NOMO-1 treated with dmso at 0.1 percent for 144 hours (cell line): ENCODE results near the gene CDK19.
"Not testable (repeated sequence)": the region's sequence is repeated elsewhere in the genome, so short reads cannot be mapped to it uniquely, and the experiment has no call there.

Experiments used
- DNase-seq: peaks from one replicate; lab custom pipeline; 2025; ENCODE audit not compliant: unreplicated experiment; lab: John Stamatoyannopoulos, UW

Gene CDK19

GRCh38 chr6:110628330-110628729 lies 186.9 kb downstream of the CDK19 start:
- DNase-seq: no peak

- no peak for DNase-seq
These were observed 188.8 kb downstream of the CDK19 start for GRCh38 chr6:110626442-110626841.

DNA sequence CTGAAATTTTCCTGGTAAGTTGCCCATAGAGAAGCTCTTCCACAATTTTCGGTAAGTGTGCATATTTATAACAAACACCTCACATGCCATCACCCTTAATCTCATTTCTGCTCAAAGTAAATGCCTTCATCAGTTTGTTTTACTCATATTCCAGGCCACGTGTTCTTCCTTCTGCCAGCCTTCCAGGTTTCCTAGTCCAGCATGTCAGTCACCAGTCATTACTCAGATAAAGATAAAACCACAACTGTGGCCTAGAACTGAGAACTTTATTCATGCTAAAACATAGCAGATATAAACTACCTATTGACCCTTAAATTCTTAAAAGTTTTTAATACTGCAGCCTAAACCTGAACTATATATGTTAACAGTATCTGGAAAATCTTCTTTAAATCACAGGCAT lies 189.4 kb downstream of the CDK19 start:
- no peak for DNase-seq

DNA sequence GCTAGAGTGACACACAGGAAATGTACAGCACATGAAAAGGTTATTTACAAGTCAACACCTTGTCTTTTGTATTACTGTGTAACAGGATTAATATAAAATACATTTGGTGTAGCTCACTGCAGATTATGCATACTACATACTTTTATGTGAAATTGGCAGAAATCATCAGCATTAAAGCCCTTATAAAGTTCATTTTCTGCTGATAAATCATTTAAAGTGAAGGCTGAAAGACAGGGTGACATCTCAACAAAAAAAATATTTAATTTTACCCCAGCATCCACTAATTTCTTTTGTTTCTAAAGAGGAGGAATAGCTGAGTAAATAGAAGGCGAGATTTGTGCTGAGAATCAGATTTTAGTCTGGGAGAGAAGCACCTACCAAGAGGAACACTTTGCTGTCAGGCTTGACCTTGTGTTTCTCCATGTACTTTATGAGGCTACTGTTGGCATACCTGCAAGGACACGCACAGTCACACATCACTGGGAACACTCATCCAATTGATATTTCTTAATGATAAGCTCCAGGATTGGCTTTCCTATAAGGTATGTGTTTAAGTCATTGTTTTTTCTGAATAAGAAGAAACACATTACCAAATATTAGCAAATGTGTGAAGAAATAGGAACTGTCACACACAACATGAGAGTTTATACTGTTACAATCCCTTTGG lies 192.2 kb downstream of the CDK19 start:
- DNase-seq: no peak

- no peak for DNase-seq
These were observed 194.2 kb downstream of the CDK19 start for GRCh38 chr6:110621061-110621460.

DNA sequence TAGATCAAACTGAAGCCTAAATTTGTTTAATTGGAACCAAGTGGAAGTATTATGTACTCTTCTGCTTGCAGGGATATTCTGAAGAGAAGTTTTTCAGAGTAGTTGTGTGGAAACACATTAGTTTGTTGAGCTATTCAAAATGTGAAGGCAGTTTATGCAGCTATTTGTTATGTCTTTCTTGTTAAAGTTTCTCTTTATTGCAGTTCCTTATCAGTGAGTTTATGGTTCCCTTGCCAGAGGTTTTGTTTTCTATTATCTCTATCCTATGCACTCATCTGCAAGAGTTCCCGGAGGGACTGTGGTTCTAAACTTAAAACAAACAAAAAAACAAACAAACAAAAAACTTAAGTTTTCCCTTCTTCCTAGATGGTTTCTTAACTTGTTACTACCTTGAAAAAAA lies 195.2 kb downstream of the CDK19 start:
- no peak for DNase-seq

DNA sequence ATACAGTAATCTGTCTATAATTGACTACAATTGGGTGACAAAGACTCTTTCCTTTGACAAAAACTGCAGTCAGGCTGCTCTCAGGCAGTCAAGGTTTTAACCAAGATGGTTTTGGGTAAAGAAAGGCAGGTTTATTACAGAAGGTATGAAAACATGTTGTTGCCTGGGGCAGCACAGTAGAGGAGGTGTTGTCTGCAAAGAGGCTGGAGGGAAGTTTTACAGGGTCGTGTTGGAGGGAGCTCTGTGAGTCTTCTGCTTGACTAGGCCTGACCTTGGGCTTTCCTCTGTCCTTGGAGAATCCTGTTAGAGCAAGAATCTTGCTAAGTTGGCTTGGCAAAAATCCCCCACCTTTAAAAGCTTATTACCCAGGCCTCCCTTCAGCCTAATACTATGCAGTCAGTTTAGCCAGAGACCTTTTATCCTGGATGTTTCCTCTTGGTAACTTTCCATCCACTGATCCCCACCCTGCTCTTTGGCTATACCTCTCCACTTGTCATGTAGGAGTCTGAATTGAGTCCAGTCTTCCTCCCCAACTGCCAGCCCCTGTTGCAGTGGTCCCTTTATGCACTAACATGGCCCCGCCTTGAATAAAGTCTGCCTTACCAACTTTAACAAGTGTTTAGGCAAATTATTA lies 195.9 kb downstream of the CDK19 start:
- DNase-seq: no peak

- DNase-seq: no peak
These were observed 196.5 kb downstream of the CDK19 start for GRCh38 chr6:110618591-110619267.

GRCh38 chr6:110617057-110617456 lies 198.2 kb downstream of the CDK19 start:
- no peak for DNase-seq

DNA sequence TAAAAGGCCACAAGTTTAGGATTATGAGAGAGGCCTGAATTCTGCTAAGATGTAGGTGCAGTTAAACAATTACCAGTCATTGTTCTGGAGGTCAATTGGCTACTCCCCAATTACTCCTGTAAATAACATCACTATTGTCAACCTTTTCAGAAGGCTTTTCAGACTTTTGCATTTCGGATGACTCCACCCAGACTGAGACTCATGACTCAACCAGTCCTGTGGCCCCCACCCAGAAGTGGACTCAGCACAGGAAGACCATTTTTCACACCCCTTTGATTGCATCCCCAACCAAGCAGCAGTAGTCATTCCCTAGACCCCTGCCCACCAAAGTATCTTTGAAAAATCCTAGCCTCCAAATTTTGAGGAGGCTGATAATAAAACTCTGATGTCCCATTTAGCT lies 199.5 kb downstream of the CDK19 start:
- no peak for DNase-seq

DNA sequence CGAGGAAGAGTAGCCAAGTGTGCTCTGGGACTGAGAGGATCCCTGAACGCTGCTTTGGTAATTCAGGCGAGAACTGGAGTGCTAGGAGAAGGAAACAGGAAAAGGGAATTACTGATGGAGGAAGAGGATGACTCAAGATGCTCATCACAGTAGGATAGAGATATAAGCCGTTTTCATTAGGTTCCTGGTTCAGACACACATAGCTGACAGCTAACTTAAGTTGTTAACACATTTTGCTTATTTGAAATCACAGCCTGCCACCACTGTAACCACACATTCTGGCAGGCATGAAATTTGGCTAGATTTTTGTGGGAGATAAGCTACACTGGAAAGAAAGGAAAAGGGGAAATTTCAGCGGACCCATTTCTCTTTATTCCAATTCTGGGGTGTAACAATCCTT lies 200.7 kb downstream of the CDK19 start:
- no peak for DNase-seq

DNA sequence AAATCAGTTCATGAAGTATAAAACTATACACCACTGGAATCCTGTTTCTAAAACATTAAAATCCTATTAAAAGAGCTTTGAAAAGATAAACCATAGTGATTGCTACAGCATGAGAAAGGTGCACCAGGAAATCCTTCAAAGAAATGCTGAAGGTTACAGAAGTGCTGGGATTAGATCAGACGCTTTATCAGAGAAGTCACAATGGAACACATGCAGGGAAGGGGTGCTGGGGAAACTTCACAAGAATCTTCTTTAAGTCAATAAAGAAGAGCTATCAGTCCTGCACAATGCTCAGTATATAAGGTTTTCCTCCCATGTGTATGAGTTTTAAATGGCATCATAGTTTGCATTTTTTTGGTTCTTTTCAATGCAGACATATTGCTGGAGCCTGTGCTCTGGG lies 201.2 kb downstream of the CDK19 start:
- no peak for DNase-seq

DNA sequence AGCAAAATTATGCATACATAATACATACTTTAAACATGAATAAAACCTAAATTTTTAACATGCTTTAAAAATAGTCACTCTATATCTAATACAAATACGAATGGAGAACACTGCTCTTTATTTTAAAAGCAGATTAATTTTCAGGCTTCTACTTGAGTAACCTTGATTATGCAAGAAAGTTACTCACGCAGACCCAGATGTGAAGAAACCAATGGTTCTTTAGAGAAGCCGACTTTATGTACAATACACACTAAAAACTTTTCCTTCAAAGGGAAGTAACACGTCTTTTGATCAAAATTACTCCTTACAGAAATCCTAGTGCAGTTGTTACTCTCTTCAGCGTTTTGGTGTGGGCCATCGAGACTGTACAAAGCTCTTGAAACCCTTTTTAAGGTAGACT lies 201.9 kb downstream of the CDK19 start:
- peak; percentile 19 for DNase-seq

- DNase-seq: no peak
These were observed 203.0 kb downstream of the CDK19 start for GRCh38 chr6:110612298-110612697.

DNA sequence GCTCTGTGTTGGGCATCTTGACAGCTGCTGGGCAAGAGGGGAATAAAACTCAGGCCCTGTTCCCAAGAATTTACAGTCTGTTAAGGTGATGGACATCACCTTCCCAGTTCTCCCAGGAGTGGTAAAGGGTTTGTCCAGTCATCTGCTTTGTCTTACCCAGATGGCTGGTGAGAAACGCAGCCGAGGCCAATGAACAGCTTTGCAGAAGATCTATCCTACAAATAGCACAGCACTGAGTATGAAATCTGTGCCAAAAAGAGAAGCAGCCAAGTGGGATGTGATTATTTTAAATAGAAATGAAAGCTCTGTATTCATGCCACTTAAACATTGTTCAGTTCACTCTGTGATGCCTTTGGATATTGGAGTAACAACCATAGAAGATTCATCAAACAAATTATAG lies 206.2 kb downstream of the CDK19 start:
- DNase-seq: no peak

GRCh38 chr6:110608151-110608550 lies 207.1 kb downstream of the CDK19 start:
- DNase-seq: no peak

GRCh38 chr6:110606151-110606550 lies 209.1 kb downstream of the CDK19 start:
- DNase-seq: no peak

GRCh38 chr6:110600640-110601039 lies 214.6 kb downstream of the CDK19 start:
- not testable (repeated sequence) for DNase-seq

- no peak for DNase-seq
These were observed 217.5 kb downstream of the CDK19 start for GRCh38 chr6:110597761-110598160.

- no peak for DNase-seq
These were observed 218.9 kb downstream of the CDK19 start for GRCh38 chr6:110596354-110596753.

DNA sequence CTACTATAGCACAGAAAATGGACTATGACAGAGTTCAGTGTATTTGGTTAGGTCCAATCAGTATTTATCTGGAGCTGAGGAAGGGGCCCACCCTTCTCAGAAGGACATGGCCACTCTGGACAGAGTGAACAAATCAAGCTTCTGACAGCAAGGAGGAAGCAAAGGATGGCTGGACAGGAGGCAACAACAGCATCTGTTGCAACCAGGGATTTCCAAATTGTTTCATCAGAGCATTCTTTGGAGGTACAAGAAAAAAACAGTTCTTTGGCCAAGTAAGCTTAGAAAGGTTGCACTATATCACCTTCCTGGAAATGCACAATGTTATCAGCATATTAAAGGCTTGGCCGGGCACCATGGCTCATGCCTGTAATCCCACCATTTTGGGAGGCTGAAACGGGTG lies 220.2 kb downstream of the CDK19 start:
- no peak for DNase-seq

GRCh38 chr6:110593637-110594036 lies 221.6 kb downstream of the CDK19 start:
- no peak for DNase-seq
